Activated CD8-positive, alpha-beta T cell treated with anti-CD3 and anti-CD28 coated beads for 36 hours (primary cell): Measurements from ENCODE around the gene TMEM11. TPM values are rescaled to one million over a fixed set of nuclear protein-coding genes. Genes with fewer than 3 reads are reported as not detected.

Experiments used
- ATAC-seq: fragments of 200-7000 bp; cut with Tn5 transposase; one replicate; pipeline ENCODE4 v1.10.0; 2021; ENCODE audit warnings: mild to moderate bottlenecking, moderate library complexity
- CTCF ChIA-PET: fragments of 350-600 bp; sonication (Branson Sonifier 250); formaldehyde crosslinking; loops from one replicate; lab custom pipeline; 2021; ENCODE audit warnings: antibody characterized with exemption; lab: Charles Lee
- POLR2A ChIA-PET: fragments of 350-600 bp; sonication (Branson Sonifier 250); formaldehyde crosslinking; loops from one replicate; lab custom pipeline; 2021; ENCODE audit warnings: antibody characterized with exemption; lab: Charles Lee
- DNase-seq: peaks from one replicate; pipeline ENCODE4 v3.0.0-alpha.2; 2020
- H3K27ac Mint-ChIP-seq: one replicate; pipeline ENCODE4 v1.8.0; 2021; ENCODE audit warnings: mild to moderate bottlenecking, mixed read lengths
- H3K27me3 Mint-ChIP-seq: one replicate; pipeline ENCODE4 v1.8.0; 2021; ENCODE audit warnings: mixed read lengths
- H3K36me3 Mint-ChIP-seq: one replicate; pipeline ENCODE4 v1.8.0; 2021; ENCODE audit warnings: low read depth, mixed read lengths
- H3K4me1 Mint-ChIP-seq: one replicate; pipeline ENCODE4 v1.8.0; 2021; ENCODE audit warnings: low read depth, mixed read lengths
- H3K4me3 Mint-ChIP-seq: one replicate; pipeline ENCODE4 v1.8.0; 2021; ENCODE audit warnings: mild to moderate bottlenecking, moderate library complexity, mixed read lengths
- H3K9me3 Mint-ChIP-seq: one replicate; pipeline ENCODE4 v1.8.0; 2021; ENCODE audit warnings: mixed read lengths
- CTCF ChIP-seq: fragments of 200-600 bp; IDR thresholded peaks from one replicate; pipeline ENCODE4 v1.8.0; 2022; ENCODE audit warnings: antibody characterized with exemption, mild to moderate bottlenecking
- intact Hi-C: fragments of 100-400 bp; cut with micrococcal nuclease; formaldehyde crosslinking; loops from one replicate; pipeline ENCODE4 v1.10.0; 2022
- total RNA-seq, 2 experiments: library from RNA; stranded (reverse); gene quantifications; one replicate each; pipeline ENCODE4 v1.2.3, GENCODE V29; 2021

TMEM11 gene
- total RNA-seq, 2 experiments from 2014 or later: 26.2 to 28.9 TPM

- intact Hi-C loops: no loop called here
- H3K9me3 Mint-ChIP-seq: no peaks in the 10 kb centered on the region
- TF ChIP-seq CTCF: no peak
- no peak for DNase-seq
- no peak overlapping the region for H3K4me3 Mint-ChIP-seq
- no peak overlapping the region for H3K27ac Mint-ChIP-seq
- no peaks in the 10 kb centered on the region for H3K36me3 Mint-ChIP-seq
- ATAC-seq: no peak
- CTCF ChIA-PET: no interaction called here
- H3K27me3 Mint-ChIP-seq: no peaks in the 10 kb centered on the region
- POLR2A ChIA-PET: no interaction called here
- peaks cover 2% of the 10 kb centered on the region for H3K4me1 Mint-ChIP-seq
These were observed 29.0 kb upstream of the TMEM11 start for GRCh38 chr17:21242780-21243515.

DNA sequence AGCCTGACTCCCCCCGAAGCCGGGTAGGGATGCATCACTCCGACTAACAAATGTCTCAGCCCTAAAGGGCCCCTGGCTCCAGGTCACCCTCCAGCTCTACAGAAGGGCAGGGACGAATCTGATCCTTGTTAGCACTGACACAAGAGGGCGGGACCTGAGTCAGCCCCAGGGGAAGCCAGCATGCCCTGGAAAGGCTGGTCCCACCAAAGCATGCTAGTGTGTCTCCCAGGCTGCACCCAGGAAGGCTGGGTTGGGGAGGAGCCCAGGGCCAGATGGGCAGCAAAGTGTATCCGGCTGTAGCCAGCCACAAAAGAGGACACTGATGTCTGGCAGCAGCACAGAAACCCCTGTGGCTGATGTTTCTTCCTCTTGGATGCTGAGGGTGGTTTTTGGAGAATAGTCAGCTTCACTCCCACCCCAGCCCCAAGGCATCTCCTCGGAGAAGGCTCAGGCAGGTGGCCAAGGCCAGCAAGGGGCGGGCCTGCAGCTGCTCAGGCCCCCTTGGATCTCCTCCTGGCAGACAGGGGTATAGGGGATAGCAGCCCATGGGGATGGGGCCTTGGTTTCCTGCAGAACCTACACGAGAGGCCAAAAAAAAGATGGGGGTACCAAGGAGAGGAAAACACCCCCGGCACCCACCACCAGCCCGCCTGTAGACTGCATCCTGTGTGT, 28.2 kb upstream of the TMEM11 start:
- ATAC-seq (no peak), DNase-seq (no peak)
- POLR2A ChIA-PET: no interaction called here
- CTCF ChIA-PET: no interaction called here
- no peak for TF ChIP-seq CTCF
- Mint-ChIP-seq H3K4me3 (no peak overlapping the region), H3K9me3 (no peaks in the 10 kb centered on the region), H3K4me1 (peaks cover 2% of the 10 kb centered on the region), H3K27ac (no peak overlapping the region), H3K36me3 (no peaks in the 10 kb centered on the region), H3K27me3 (no peaks in the 10 kb centered on the region)
- intact Hi-C loops: no loop called here

DNA sequence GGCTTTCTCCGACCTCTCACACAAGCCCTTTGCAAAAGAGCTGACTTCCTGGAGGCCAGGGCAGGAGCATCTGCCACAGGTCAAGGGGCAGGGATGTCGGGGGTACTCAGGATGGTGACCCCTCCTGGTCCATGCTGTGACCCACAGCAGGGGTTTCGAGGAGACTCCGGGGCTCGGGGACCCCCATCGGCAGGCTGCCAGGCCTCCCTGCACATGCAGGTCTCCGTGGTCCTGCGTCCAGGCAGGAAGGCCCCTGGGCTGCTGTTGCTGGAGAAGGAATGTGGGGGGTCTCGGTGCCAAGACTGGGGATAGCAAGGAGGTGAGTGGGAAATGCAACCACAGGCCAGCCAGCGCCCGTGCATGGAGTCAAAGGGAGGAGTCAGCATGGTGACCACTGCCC, 27.6 kb upstream of the TMEM11 start:
- Mint-ChIP-seq H3K9me3 (no peaks in the 10 kb centered on the region), H3K4me3 (no peak overlapping the region), H3K36me3 (no peaks in the 10 kb centered on the region), H3K4me1 (peaks cover 2% of the 10 kb centered on the region), H3K27ac (no peak overlapping the region), H3K27me3 (no peaks in the 10 kb centered on the region)
- no peak for DNase-seq
- no peak for ATAC-seq
- intact Hi-C loops: no loop called here
- no peak for TF ChIP-seq CTCF
- ChIA-PET CTCF (no interaction called here), POLR2A (no interaction called here)

GRCh38 chr17:21240369-21241055, 26.6 kb upstream of the TMEM11 start:
- no peak for DNase-seq
- Mint-ChIP-seq H3K36me3 (no peaks in the 10 kb centered on the region), H3K4me1 (no peaks in the 10 kb centered on the region), H3K27me3 (no peaks in the 10 kb centered on the region), H3K4me3 (no peak overlapping the region), H3K9me3 (no peaks in the 10 kb centered on the region), H3K27ac (no peak overlapping the region)
- ATAC-seq: no peak
- CTCF ChIA-PET: interaction anchor here (1.2 to 1.8 kb wide), 3 partner anchors 39 to 121 kb away, joined by 3 to 6 read pairs (median 5); no protein-coding TSS in a partner anchor
- intact Hi-C loops: no loop called here
- TF ChIP-seq CTCF: no peak
- POLR2A ChIA-PET: no interaction called here
